Jurkat, Clone E6-1 (cell line): ENCODE results near the gene HERPUD1.
"Not testable (repeated sequence)": the region's sequence is repeated elsewhere in the genome, so short reads cannot be mapped to it uniquely, and the experiment has no call there.

Experiments
- DNase-seq: peaks from one replicate; pipeline ENCODE4 v3.0.0-alpha.2; 2011; ENCODE audit warnings: low read depth, low spot score
- H3K4me3 ChIP-seq: 2 replicates; pipeline ENCODE4 v1.5.1; 2011; ENCODE audit warnings: mild to moderate bottlenecking, low read length, control low read depth, moderate library complexity

Gene HERPUD1

DNA sequence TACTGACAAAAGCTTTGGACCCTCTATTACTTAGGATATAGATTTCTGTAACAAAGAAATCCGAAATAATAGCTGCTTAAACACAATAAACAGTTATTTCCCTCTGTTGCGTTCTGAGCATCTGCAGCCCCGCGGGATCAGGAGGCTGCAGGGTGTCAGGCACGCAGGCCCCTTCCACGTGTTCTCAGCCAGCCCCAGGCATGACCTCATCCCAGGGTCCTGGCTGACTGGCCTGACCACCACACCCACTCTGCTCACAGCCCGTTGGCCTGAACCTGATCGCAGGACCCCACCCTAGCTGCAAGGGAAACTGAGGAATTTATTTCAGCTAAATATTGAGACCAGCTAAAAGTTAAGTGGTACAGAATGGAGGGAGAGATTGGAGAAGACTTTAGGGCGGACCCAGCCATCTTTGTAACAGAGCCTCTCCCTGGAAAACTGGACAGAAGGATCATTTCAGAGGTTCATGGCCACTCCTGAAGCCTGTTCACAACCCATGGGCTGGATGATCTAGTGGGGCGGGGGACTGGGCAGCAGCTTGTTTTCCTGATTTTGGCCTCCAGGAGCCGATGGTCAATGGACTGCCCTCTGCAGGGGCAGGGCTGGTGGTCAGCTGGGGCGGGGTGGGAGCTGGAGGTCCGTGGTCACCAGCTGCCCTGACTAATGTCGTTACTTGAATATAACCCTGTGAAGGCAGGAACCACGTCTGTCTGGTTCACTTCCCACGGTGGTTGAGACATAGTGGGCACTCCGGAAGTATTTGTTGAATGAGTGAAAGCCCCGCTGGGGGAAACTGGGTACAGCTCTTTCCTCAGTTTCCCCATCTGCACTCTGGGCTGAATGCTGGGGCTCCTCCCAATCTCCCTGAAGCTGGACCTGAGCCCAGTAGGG, 40.7 kb downstream of the HERPUD1 start:
- no peak overlapping the region for H3K4me3 ChIP-seq
- DNase-seq, result no peak

DNA sequence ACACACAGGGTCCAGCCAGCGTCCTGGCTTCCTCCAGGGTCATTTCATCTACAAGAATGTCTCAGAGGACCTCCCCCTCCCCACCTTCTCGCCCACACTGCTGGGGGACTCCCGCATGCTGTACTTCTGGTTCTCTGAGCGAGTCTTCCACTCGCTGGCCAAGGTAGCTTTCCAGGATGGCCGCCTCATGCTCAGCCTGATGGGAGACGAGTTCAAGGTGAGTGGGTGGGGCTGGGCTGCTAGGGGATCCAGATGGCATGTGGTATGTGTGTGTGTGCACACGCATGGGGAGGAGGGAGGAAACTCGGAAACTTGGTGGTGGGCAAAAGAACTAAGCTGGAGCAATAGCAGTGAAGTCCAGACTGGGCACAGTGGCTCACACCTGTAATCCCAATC, 41.4 kb downstream of the HERPUD1 start:
- DNase-seq, result no peak
- no peak overlapping the region for H3K4me3 ChIP-seq

DNA sequence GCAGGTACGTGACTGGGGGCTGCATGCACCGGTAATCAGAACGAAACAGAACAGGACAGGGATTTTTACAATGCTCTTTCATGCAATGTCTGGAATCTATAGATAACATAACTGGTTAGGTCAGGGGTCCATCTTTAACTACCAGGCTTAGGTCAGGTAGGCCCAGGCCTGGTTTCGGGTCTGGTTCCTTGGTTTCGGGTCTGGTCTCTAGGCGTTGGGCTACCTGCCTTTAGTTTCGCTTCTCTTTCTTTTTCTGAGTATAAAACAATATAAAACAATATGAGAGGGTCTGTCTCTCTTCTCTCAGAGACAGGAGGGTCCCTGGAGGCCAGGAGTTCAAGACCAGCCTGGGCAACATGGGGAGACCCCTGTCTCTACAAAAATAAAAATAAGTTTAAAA, 42.0 kb downstream of the HERPUD1 start:
- H3K4me3 ChIP-seq, DNase-seq: not testable (repeated sequence)

DNA sequence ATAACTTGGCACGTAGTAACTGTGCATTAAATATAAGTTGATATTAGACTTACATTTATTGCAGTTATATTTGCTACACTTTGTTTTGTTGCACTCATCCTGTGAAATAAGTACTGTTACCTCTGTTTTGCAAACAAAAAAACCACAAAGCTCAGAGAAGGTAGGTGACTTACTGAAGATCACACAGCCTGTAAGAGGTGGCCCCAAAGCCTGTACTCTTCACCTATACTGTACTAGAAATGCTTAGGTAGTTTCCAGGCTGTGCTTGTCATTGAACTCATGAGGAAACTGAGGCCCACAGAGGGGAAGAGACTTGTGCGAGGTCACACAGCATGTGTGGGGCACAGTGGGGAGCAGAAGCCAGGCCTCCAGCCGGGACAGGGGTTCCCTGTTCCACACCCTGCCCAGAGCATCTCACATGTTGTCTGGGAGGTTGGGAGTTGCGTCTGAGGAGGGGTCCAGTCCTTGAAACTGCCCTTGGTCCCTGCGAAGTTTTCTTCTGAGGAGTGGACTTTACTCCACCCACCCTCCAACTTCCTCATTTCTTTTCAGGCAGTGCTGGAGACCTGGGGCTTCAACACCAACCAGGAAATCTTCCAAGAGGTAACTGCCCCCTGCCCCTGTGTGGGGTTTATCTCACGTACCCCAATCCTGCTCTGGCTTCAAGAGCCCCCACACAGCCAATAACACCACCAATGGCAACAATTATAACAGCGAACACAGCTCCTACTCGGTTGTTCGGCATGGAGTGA, 42.8 kb downstream of the HERPUD1 start:
- DNase-seq, result no peak
- no peak overlapping the region for H3K4me3 ChIP-seq

DNA sequence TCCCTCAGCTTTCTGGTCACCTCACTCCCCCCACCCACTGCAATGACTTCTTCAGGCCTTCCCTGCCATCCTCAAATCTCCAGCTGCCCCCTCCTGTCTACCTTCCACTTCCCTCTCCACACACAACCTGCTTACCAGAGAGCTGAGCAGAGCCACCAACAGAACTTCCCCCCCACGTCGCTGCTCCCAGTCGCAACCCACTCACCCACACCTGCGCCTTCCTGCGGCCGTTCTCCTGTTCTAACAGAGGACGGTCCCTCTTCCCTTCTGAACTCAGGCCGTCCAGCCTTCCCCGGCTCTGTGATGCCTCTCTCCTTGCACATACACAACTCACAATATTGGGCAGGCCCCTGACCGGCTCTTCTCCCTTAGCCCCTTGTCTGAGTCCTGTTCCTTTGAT, 43.8 kb downstream of the HERPUD1 start:
- DNase-seq, result no peak
- no peak overlapping the region for H3K4me3 ChIP-seq

DNA sequence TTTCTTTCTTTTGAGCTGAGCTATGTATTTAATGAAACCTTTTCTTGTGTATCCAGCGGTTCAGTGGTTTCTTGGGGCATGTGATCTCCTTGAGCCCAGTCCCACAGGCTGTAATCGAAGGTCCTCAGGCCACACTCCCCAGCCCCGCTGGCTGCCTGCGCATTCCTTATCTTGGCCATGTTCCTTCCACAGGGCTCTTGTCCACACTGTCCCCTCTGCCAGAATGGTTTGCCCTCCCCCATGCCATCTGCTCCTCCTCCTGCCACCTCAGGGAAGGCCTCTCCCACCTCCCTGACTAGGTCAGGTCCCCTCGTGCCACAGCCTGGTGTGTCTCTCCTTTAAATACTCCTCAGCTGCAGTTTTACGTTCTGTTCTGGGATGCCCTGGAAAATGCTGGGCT, 45.3 kb downstream of the HERPUD1 start:
- DNase-seq, result no peak
- H3K4me3 ChIP-seq, result no peak overlapping the region

DNA sequence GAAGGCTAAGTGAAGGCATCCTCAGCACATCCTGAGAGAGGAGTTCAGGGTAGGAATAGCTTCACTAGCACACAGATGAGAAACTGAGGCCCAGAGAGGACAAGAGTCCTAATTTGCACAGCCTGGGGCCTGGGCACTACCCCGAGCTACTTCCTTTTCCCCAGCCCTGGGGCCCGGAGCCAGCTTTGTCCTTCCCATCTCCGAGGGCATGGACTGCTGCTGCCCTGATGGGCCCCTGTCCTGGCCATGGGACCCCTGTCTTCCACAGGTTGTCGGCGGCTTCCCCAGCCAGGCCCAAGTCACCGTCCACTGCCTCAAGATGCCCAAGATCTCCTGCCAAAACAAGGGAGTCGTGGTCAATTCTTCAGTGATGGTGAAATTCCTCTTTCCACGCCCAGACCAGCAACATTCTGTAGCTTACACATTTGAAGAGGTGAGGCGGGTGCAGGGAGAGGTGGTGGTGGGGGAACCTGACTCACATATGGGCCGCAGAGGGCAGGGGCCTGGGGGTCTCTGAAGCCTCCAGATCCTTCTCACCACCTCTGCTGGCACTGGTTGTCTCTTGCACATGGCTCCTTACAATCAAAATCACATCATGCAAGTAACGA, 46.0 kb downstream of the HERPUD1 start:
- H3K4me3 ChIP-seq, result no peak overlapping the region
- DNase-seq, result no peak

DNA sequence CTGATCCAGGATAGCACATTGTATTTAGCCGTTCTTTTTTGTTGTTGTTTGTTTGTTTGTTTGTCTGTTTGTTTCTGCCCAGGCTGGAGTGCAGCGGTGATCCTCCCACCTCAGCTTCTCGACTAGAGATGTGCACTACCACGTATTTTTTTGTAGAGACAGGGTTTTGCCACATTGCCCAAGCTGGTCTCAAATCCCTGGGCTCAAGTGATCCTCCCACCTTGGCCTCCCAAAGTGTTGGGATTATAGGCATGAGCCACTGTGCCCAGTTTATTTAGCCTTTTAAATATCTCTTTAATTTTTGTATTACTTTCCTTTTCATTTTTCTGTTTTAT, 48.2 kb downstream of the HERPUD1 start:
- no peak overlapping the region for H3K4me3 ChIP-seq
- no peak for DNase-seq

DNA sequence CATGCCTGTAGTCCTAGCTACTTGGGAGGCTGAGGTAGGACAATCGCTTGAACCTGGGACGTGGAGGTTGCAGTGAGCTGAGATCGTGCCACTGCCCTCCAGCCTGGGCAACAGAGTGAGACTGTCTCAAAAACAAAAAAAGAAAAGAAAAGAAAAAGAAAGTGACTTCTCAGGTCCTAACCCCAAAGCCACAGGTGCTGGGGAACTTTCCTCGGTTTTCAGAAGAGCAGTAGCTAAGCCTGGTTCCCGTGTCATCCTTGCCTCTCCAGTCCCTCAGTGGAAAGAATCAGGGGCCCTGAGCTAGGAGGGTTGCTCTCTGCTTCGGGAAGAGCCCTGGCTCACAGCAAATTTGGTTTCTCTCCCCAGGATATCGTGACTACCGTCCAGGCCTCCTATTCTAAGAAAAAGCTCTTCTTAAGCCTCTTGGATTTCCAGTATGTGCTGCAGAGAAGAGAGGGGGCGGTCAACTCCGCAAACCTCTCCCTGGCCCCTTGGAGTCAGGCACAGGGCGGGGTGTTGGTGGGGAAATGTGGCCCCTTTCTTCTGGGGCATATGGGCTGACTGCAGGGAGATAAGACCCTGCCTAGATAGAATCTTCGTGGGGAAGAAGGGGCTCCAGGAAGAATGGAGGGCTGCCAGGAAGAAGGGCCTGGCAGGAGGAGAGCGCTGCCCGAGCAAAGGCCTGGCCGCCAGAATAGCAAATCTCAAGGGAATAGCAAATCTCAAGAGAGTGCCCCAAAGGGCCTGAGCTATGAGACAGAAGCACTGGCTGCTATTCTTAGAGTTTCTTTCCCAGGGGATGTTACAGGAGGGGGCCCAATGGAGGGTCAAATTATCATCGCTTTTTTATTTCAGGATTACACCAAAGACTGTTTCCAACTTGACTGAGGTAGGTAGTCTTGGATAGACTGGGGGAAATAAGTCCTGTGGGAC, 49.1 kb downstream of the HERPUD1 start:
- no peak overlapping the region for H3K4me3 ChIP-seq
- no peak for DNase-seq

DNA sequence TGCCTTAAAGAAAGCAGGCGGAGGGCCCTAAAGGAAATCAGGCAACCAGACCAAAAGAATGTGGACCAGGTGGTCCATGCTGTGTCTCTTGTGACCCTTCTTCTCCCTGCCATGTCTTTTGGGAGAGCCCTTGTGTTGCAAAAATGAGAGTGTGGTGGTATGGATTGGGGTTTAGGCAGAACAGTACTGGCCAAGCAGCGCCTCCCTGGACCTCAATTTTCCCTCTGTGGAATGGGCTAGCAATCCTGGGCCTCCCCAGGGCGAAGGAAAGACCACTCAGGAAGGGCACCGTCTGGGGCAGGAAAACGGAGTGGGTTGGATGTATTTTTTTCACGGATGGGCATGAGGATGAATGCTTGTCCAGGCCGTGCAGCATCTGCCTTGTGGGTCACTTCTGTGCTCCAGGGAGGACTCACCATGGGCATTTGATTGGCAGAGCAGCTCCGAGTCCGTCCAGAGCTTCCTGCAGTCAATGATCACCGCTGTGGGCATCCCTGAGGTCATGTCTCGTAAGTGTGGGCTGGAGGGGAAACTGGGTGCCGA, 49.9 kb downstream of the HERPUD1 start:
- no peak for DNase-seq
- no peak overlapping the region for H3K4me3 ChIP-seq

DNA sequence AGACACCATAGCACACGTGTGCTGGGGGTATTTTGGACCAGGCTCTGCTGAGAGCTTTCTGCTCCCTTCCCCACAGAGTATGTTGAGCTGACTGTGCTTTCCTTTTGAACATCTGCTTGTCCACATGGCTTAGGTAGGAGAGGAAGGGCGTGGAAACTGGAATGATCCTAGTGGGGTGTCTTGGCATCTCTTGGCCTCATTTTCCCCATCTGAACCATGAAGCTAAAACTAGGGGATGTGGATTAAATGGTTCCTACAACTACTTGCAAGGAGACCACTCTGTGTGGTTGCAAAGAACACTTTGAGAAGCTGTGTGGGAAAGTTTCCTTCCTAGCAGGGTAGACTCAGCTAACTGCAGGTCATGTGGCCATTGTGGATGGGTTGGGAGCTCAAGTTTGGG, 50.8 kb downstream of the HERPUD1 start:
- DNase-seq, result no peak
- H3K4me3 ChIP-seq, result no peak overlapping the region

DNA sequence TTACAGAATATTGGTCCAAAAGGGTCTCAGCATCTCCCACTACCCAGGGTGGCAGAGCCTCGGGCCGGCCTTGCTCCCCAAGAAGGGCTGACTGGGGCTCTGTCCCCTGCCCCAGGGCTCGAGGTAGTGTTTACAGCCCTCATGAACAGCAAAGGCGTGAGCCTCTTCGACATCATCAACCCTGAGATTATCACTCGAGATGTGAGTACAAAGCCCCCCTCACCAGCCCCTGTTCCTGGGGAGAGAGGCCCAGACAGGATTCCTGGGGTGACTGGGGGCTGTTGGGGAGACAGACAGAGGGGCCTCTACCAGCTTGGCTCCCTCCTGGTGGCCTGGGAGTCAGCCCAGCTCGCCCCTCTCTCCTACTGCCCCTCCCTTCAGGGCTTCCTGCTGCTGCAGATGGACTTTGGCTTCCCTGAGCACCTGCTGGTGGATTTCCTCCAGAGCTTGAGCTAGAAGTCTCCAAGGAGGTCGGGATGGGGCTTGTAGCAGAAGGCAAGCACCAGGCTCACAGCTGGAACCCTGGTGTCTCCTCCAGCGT, 51.3 kb downstream of the HERPUD1 start:
- no peak overlapping the region for H3K4me3 ChIP-seq
- DNase-seq, result no peak

DNA sequence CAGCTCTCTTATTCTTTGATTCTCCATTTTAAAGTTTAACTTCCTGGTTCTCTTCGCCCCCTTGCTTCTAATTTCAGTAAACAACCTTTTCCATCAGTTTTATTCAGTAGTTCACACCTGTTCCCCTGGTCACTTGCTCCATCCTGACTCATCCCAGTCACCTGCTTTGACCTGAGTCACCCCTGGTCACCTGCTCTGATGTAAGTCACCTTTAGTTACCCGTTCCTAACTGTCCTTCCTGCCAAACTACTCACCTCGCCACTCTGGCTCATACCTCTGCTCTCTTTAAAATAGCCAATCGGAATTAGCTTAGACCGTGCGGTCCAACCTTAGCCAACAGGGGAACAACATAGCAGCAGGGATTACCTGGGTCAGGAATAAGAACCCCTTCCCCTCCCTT, 52.7 kb downstream of the HERPUD1 start:
- DNase-seq, result no peak
- H3K4me3 ChIP-seq, result no peak overlapping the region

DNA sequence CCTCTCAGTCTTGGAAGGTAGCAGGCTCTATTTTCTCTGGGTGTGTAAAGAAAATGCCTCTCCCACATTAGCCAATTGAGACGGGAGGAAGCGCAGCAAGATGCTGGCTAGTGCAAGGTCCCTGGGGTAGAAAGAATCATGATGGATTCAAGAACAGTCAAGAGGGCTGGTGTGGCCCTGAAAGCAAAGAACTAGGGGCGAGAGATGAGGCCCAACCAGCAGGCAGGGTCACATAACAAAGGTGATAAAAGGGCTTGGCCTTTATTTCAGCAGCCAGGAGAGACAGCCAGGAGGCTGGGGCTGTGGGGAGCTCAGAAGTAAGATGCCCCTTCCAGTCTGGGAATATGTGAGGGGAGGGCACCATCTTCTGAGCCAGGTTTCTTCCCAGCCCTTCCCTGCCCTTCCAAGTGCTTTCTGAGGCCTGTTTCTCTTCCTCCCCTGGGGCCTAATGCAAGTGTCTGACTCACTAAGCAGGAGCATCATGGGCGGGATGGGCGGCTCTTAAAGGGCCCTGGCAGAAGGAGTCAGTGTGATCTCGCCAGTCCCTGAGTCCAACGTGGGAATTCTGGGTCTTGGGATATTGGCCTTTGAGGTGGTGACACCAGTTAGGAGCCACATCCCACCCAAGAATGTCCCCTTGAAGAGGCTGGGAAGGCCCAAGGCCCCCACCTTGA, 53.5 kb downstream of the HERPUD1 start:
- no peak overlapping the region for H3K4me3 ChIP-seq
- DNase-seq, result no peak

DNA sequence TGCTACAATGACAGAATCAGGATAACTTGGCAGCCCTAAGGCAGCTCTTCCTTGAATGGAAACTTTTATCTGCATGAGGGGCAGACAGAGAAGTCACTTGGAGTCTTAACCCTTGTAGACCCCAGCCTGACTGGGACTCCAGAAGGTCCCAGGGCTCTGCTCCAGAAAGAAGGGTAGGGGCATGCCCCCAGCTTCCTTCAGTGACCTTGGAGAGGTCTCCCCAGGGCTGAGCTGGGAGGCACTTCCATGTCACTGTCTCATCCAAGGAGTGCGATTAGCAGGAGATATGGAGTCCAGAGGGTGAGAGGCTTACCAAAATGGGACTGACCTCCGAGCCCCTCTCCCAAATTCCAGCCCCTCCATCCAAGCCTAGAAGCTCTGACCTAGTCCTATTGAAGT, 54.0 kb downstream of the HERPUD1 start:
- no peak for DNase-seq
- no peak overlapping the region for H3K4me3 ChIP-seq

DNA sequence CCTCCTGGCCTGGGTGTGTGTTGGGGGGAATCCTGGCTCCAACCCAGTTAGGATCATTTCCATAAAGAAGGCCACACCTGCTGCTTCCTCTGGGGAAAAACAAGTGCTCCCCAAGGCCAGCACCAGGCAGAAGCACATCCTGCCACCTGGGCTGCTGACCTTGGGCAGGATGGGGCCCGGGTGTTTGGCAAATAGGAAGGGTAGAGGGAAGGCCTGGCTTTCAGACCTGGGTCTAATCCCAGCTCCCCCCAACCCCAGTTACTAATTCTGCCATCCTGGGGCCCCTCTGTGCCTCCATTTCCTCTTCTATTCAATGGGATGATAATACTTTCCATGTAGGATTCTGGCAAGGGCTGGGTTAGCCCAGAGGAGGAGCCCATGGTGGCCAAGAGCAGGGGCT, 54.4 kb downstream of the HERPUD1 start:
- DNase-seq, result no peak
- H3K4me3 ChIP-seq, result no peak overlapping the region

DNA sequence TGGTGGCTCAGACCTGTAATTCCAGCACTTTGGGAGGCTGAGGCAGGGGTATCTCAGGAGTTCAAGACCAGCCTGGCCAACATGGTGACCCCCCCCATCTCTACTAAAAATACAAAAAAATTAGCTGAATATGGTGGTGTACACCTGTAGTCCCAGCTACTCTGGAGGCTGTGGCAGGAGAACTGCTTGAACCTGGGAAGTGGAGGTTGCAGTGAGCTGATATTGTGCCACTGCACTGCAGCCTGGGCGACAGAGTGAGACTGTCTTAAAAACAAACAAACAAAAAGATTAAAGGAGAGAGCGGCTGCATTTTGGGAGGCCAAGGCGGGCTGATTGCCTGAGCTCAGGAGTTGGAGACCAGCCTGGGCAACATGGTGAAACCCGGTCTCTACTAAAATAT, 55.0 kb downstream of the HERPUD1 start:
- not testable (repeated sequence) for DNase-seq, H3K4me3 ChIP-seq

DNA sequence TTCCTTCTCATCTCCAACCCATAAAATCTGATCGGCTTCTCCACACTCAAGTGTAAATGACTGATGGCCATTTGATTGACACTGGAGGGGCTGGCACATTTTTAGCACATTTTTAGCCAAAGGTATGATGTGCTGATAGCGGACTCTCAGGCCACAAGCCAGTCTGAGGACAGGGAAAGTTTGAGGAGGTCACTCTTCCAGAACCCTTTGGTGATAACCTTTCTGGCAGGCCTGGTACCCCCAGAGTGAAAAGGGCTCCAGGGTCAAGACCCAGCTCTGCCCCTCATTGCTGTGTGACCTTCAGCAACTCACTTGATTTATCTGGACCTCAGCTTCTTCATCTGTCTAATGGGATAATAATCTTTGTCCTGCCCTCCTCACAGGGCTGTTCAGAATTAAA, 55.8 kb downstream of the HERPUD1 start:
- no peak overlapping the region for H3K4me3 ChIP-seq
- no peak for DNase-seq
